HUES48 (cell line): ENCODE measurements around the gene TRIO.
A peak's percentile ranks its signal among the peaks of the same experiment; 100 is the strongest.

Source experiments
- H3K27ac ChIP-seq: one replicate; pipeline ENCODE4 v1.7.0; 2013; ENCODE audit warnings: low read depth, low read length, inconsistent platforms
- H3K27me3 ChIP-seq: 2 replicates; pipeline ENCODE4 v1.6.1; 2013; ENCODE audit warnings: mild to moderate bottlenecking, low read length; ENCODE audit not compliant: control insufficient read depth, insufficient read depth
- H3K36me3 ChIP-seq: 2 replicates; pipeline ENCODE4 v1.6.1; 2013; ENCODE audit warnings: low read length; ENCODE audit not compliant: control insufficient read depth, insufficient read depth
- H3K4me1 ChIP-seq: 2 replicates; pipeline ENCODE4 v1.6.1; 2013; ENCODE audit warnings: mild to moderate bottlenecking, low read length; ENCODE audit not compliant: control insufficient read depth, insufficient read depth
- H3K4me3 ChIP-seq: 2 replicates; pipeline ENCODE4 v1.5.1; 2013; ENCODE audit warnings: mild to moderate bottlenecking, low read depth, low read length
- H3K9ac ChIP-seq: 2 replicates; pipeline ENCODE4 v1.6.1; 2013; ENCODE audit warnings: mild to moderate bottlenecking, low read depth, low read length, moderate library complexity
- H3K9me3 ChIP-seq: 2 replicates; pipeline ENCODE4 v1.6.1; 2013; ENCODE audit warnings: low read length; ENCODE audit not compliant: control insufficient read depth, insufficient read depth

The TRIO gene

GRCh38 chr5:14241141-14241540 lies 98.0 kb downstream of the TRIO start:
- Histone ChIP-seq H3K27ac (no peak overlapping the region), H3K9me3 (no peaks in the 10 kb centered on the region), H3K36me3 (no peaks in the 10 kb centered on the region), H3K4me1 (peaks cover 81% of the 10 kb centered on the region), H3K9ac (no peak overlapping the region), H3K4me3 (no peak overlapping the region), H3K27me3 (no peaks in the 10 kb centered on the region)

DNA sequence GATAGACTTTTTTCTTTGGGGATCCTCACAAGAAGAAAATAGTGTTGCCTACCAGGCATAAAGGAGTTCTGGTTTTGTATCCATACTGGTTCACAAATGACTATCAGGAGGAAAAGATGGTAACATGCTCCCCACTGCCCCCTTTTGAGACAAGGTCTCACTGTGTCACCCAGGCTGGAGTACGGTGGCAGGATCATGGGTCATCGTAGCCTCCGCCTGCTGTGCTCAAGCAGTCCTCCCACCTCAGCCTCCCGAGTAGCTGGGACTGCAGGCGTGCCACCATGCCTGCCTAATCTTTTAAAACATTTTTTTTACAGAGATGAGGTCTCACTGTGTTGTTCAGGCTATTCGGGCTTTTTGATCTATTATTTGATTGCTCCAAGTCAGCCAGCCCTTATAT lies 99.3 kb downstream of the TRIO start:
- Histone ChIP-seq H3K4me1 (peaks cover 74% of the 10 kb centered on the region), H3K36me3 (no peaks in the 10 kb centered on the region)

DNA sequence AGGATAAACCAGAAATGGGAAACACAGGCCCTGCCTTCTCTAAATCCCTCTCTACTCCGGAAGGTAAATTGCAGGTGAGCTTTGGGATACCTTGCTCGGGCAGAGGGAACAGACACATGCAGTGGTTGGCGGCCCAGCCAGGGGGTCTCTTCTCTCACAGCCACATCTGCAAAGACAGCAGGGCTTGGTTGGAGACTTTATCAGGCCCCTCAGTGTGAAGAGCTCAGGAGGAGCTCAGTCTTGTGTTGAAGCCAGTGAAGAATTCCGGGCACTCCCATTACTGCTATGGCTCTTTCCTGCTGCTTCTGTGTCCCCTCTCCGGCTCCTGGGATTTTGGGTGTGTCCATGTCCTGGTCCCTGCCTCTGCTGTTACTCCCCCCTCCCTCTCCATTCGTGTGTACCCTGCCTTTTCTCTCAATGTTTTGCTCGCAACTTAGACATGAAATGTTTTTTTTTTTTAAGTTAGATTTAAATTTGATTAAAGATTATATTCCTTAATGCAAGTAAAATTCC lies 99.8 kb downstream of the TRIO start:
- H3K9ac ChIP-seq: no peak overlapping the region
- no peak overlapping the region for H3K27ac ChIP-seq
- H3K4me1 ChIP-seq: peaks cover 70% of the 10 kb centered on the region
- H3K27me3 ChIP-seq: no peaks in the 10 kb centered on the region
- H3K9me3 ChIP-seq: no peaks in the 10 kb centered on the region
- H3K4me3 ChIP-seq: no peak overlapping the region
- H3K36me3 ChIP-seq: no peaks in the 10 kb centered on the region

More for the DNA sequence above, 99.3 kb downstream of the TRIO start:
- H3K4me3 ChIP-seq: no peak overlapping the region
- H3K9ac ChIP-seq: no peak overlapping the region
- H3K27me3 ChIP-seq: no peaks in the 10 kb centered on the region
- no peaks in the 10 kb centered on the region for H3K9me3 ChIP-seq
- no peak overlapping the region for H3K27ac ChIP-seq

DNA sequence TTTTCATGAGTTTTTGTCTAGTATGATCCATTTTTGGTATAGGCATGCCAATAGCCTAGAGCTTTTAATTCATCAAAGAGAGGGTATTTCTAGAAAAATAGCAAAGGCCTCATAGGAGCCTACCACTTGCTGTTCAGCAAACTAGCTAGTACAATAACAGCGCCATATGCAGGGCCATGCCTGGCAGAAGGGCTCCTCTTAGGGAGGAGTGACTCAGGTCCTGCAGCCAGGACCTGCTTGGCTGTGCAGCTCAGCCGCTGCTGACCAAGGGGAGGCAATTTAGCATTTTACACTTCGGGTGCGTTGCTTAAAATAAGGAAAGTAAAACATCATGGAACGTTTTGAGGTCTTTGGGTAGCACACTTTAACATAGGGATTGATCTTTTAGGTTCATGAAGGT lies 100.6 kb downstream of the TRIO start:
- H3K9ac ChIP-seq: no peak overlapping the region

DNA sequence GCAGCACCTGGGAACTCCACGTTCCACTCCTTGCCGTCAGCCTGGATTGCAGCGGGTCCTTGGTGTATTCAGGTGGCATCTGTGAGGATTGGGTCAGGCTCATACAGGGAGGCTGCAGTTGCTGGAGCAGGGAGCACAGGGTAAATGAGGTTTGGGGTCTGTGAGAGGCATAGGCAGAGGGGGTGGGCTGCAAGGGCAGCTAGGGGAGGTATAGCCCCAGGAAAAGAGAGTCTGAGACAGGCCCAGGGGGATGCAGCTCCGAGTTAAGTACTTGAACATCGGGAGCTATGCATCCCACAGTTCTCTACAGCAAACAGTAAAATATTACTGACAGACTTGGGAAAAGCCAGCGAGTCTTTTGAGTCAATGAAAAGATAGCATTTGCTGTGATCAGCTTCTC lies 101.6 kb downstream of the TRIO start:
- no peaks in the 10 kb centered on the region for H3K36me3 ChIP-seq
- H3K27me3 ChIP-seq: no peaks in the 10 kb centered on the region
- H3K9ac ChIP-seq: no peak overlapping the region
- H3K9me3 ChIP-seq: no peaks in the 10 kb centered on the region
- peaks cover 64% of the 10 kb centered on the region for H3K4me1 ChIP-seq
- H3K27ac ChIP-seq: no peak overlapping the region
- no peak overlapping the region for H3K4me3 ChIP-seq

More for the DNA sequence above, 100.6 kb downstream of the TRIO start:
- Histone ChIP-seq H3K27me3 (no peaks in the 10 kb centered on the region), H3K4me1 (peaks cover 64% of the 10 kb centered on the region), H3K4me3 (no peak overlapping the region), H3K27ac (no peak overlapping the region), H3K36me3 (no peaks in the 10 kb centered on the region), H3K9me3 (no peaks in the 10 kb centered on the region)

GRCh38 chr5:14245132-14245925 lies 102.2 kb downstream of the TRIO start:
- no peak overlapping the region for H3K9ac ChIP-seq
- no peaks in the 10 kb centered on the region for H3K9me3 ChIP-seq
- H3K4me1 ChIP-seq: peaks cover 64% of the 10 kb centered on the region
- H3K27me3 ChIP-seq: no peaks in the 10 kb centered on the region
- H3K4me3 ChIP-seq: no peak overlapping the region
- no peak overlapping the region for H3K27ac ChIP-seq
- H3K36me3 ChIP-seq: no peaks in the 10 kb centered on the region

- no peak overlapping the region for H3K4me3 ChIP-seq
- H3K27ac ChIP-seq: no peak overlapping the region
- H3K27me3 ChIP-seq: no peaks in the 10 kb centered on the region
- H3K9ac ChIP-seq: no peak overlapping the region
- peaks cover 69% of the 10 kb centered on the region for H3K4me1 ChIP-seq
- H3K9me3 ChIP-seq: no peaks in the 10 kb centered on the region
- no peaks in the 10 kb centered on the region for H3K36me3 ChIP-seq
These were observed 103.4 kb downstream of the TRIO start for GRCh38 chr5:14246350-14247053.

GRCh38 chr5:14247054-14247386 lies 103.9 kb downstream of the TRIO start:
- Histone ChIP-seq H3K4me1 (peaks cover 74% of the 10 kb centered on the region), H3K27ac (no peak overlapping the region), H3K9ac (no peak overlapping the region), H3K27me3 (no peaks in the 10 kb centered on the region), H3K4me3 (no peak overlapping the region), H3K9me3 (no peaks in the 10 kb centered on the region), H3K36me3 (no peaks in the 10 kb centered on the region)

GRCh38 chr5:14249258-14250082 lies 106.3 kb downstream of the TRIO start:
- Histone ChIP-seq H3K9ac (no peak overlapping the region), H3K4me3 (no peak overlapping the region), H3K27ac (no peak overlapping the region), H3K36me3 (no peaks in the 10 kb centered on the region), H3K4me1 (peaks cover 59% of the 10 kb centered on the region), H3K9me3 (no peaks in the 10 kb centered on the region), H3K27me3 (no peaks in the 10 kb centered on the region)

DNA sequence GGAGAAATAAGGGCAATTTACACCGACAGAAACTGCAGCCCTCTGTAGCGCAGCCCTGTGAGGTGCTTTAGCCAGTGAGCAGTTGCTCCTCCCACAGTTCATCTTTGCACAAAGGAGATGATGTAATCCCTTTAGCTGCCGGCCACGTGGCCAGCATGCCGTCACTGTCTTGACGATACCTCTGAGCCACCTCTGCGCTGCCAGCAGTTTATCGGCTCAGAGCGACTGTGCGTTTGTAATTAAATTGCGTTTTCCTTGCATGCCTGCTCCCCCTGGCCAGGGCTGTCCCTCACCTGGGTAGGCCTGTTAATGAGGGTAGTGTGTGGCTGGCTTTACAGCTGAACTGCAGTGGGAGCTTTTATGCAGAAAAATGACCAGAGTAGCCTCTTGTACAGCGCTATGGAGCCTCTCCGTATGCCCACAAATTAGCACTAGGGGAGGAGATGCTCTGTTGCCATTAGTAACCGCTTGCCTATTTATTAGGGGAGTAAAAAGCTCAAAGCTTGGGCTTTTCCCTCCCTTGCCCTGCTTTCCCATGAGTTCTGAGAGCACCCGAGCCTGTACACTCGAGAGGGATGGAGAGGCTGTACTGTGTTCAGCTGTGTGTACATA lies 107.0 kb downstream of the TRIO start:
- no peak overlapping the region for H3K4me3 ChIP-seq
- no peaks in the 10 kb centered on the region for H3K9me3 ChIP-seq
- no peaks in the 10 kb centered on the region for H3K36me3 ChIP-seq
- H3K27ac ChIP-seq: no peak overlapping the region
- H3K4me1 ChIP-seq: peaks cover 52% of the 10 kb centered on the region
- no peaks in the 10 kb centered on the region for H3K27me3 ChIP-seq
- 0 out of 2 replicates have a peak overlapping the region, but pooled peaks have one; percentile 14 for H3K9ac ChIP-seq
